HEK293 (cell line): ENCODE data around the gene ENSA.

Source experiments
- BCL11A ChIP-seq: fragments of 450-650 bp; formaldehyde crosslinking; IDR thresholded peaks from 2 replicates; pipeline ENCODE4 v1.5.1; 2016; ENCODE audit warnings: low read depth, missing biosample characterization, missing genetic modification characterization
- GLIS1 ChIP-seq: fragments of 450-650 bp; formaldehyde crosslinking; IDR thresholded peaks from 2 replicates; pipeline ENCODE4 v1.5.1; 2016; ENCODE audit warnings: missing biosample characterization, missing genetic modification characterization
- HOXC10 ChIP-seq: sonication (generic); formaldehyde crosslinking; IDR thresholded peaks from 2 replicates; pipeline ENCODE4 v1.8.1; 2023; ENCODE audit warnings: mild to moderate bottlenecking, missing genetic modification reagents
- MEIS1 ChIP-seq: sonication (generic); formaldehyde crosslinking; IDR thresholded peaks from 2 replicates; pipeline ENCODE4 v1.8.1; 2022; ENCODE audit warnings: missing genetic modification reagents, mild to moderate bottlenecking, borderline replicate concordance
- OVOL3 ChIP-seq: fragments of 450-650 bp; formaldehyde crosslinking; IDR thresholded peaks from 2 replicates; pipeline ENCODE4 v1.5.1; 2016; ENCODE audit warnings: missing biosample characterization, missing genetic modification characterization
- SETDB1 ChIP-seq: IDR thresholded peaks from one replicate; pipeline ENCODE4 v1.6.1; 2017; ENCODE audit warnings: mild to moderate bottlenecking, low read length, moderate library complexity, mixed read lengths; ENCODE audit not compliant: insufficient read length
- TCF7L2 ChIP-seq: IDR thresholded peaks from 2 replicates; pipeline ENCODE4 v1.6.1; 2011; ENCODE audit warnings: low read depth, mild to moderate bottlenecking, inconsistent platforms, low read length, moderate library complexity, borderline replicate concordance
- WT1 ChIP-seq: fragments of 450-650 bp; formaldehyde crosslinking; IDR thresholded peaks from 2 replicates; pipeline ENCODE4 v1.5.1; 2016; ENCODE audit warnings: missing biosample characterization, missing genetic modification characterization
- YY2 ChIP-seq: fragments of 450-650 bp; formaldehyde crosslinking; IDR thresholded peaks from 2 replicates; pipeline ENCODE4 v1.5.1; 2016; ENCODE audit warnings: missing biosample characterization, missing genetic modification characterization
- ZEB2 ChIP-seq: fragments of 450-650 bp; formaldehyde crosslinking; IDR thresholded peaks from 2 replicates; pipeline ENCODE4 v1.5.1; 2016; ENCODE audit warnings: missing biosample characterization, missing genetic modification characterization
- ZFHX2 ChIP-seq: fragments of 450-650 bp; formaldehyde crosslinking; conservative IDR thresholded peaks from 2 replicates; pipeline ENCODE4 v1.5.1; 2016; ENCODE audit warnings: missing biosample characterization, missing genetic modification characterization
- ZNF112 ChIP-seq: fragments of 450-650 bp; formaldehyde crosslinking; IDR thresholded peaks from 2 replicates; pipeline ENCODE4 v1.5.0; 2017; ENCODE audit warnings: missing biosample characterization, missing genetic modification characterization
- ZNF138 ChIP-seq: fragments of 450-650 bp; formaldehyde crosslinking; IDR thresholded peaks from 2 replicates; pipeline ENCODE4 v1.5.1; 2016; ENCODE audit warnings: missing biosample characterization, missing genetic modification characterization, borderline replicate concordance
- ZNF19 ChIP-seq: fragments of 450-650 bp; formaldehyde crosslinking; IDR thresholded peaks from 2 replicates; pipeline ENCODE4; 2016; ENCODE audit warnings: missing biosample characterization, missing genetic modification characterization, low read depth
- ZNF23 ChIP-seq: fragments of 450-650 bp; formaldehyde crosslinking; IDR thresholded peaks from 2 replicates; pipeline ENCODE4 v1.5.1; 2016; ENCODE audit warnings: missing biosample characterization, missing genetic modification characterization, borderline replicate concordance
- ZNF248 ChIP-seq: fragments of 450-650 bp; formaldehyde crosslinking; IDR thresholded peaks from 2 replicates; pipeline ENCODE4 v1.5.1; 2017; ENCODE audit warnings: missing biosample characterization, missing genetic modification characterization
- ZNF292 ChIP-seq: fragments of 450-650 bp; formaldehyde crosslinking; IDR thresholded peaks from 2 replicates; pipeline ENCODE4 v1.5.1; 2016; ENCODE audit warnings: low read depth, missing biosample characterization, missing genetic modification characterization, borderline replicate concordance
- ZNF311 ChIP-seq: fragments of 450-650 bp; formaldehyde crosslinking; IDR thresholded peaks from 2 replicates; pipeline ENCODE4 v1.5.1; 2017; ENCODE audit warnings: missing biosample characterization, missing genetic modification characterization, borderline replicate concordance
- ZNF324 ChIP-seq: fragments of 450-650 bp; formaldehyde crosslinking; IDR thresholded peaks from 2 replicates; pipeline ENCODE4 v1.5.1; 2016; ENCODE audit warnings: missing biosample characterization, missing genetic modification characterization
- ZNF354C ChIP-seq: fragments of 450-650 bp; formaldehyde crosslinking; IDR thresholded peaks from 2 replicates; pipeline ENCODE4 v1.5.1; 2016; ENCODE audit warnings: missing biosample characterization, missing genetic modification characterization, low read depth, borderline replicate concordance
- ZNF404 ChIP-seq: fragments of 450-650 bp; formaldehyde crosslinking; IDR thresholded peaks from 2 replicates; pipeline ENCODE4 v1.5.1; 2017; ENCODE audit warnings: missing biosample characterization, missing genetic modification characterization
- ZNF501 ChIP-seq: fragments of 450-650 bp; formaldehyde crosslinking; IDR thresholded peaks from 2 replicates; pipeline ENCODE4 v1.5.1; 2016; ENCODE audit warnings: missing biosample characterization, missing genetic modification characterization
- ZNF621 ChIP-seq: fragments of 450-650 bp; formaldehyde crosslinking; IDR thresholded peaks from 2 replicates; pipeline ENCODE4 v1.5.1; 2017; ENCODE audit warnings: missing biosample characterization, missing genetic modification characterization
- ZNF629 ChIP-seq: fragments of 450-650 bp; formaldehyde crosslinking; IDR thresholded peaks from 2 replicates; pipeline ENCODE4 v1.5.1; 2017; ENCODE audit warnings: missing biosample characterization, missing genetic modification characterization
- ZNF677 ChIP-seq: fragments of 450-650 bp; IDR thresholded peaks from 2 replicates; pipeline ENCODE4 v1.5.0; 2018; ENCODE audit warnings: missing biosample characterization, mild to moderate bottlenecking, missing genetic modification characterization, moderate library complexity
- ZNF76 ChIP-seq: fragments of 450-650 bp; formaldehyde crosslinking; IDR thresholded peaks from 2 replicates; pipeline ENCODE4; 2016; ENCODE audit warnings: low read depth, missing biosample characterization, missing genetic modification characterization, borderline replicate concordance
- ZNF776 ChIP-seq: fragments of 450-650 bp; formaldehyde crosslinking; IDR thresholded peaks from 2 replicates; pipeline ENCODE4 v1.5.0; 2017; ENCODE audit warnings: missing biosample characterization, missing genetic modification characterization, borderline replicate concordance
- ZNF777 ChIP-seq: fragments of 450-650 bp; formaldehyde crosslinking; IDR thresholded peaks from 2 replicates; pipeline ENCODE4 v1.5.1; 2017; ENCODE audit warnings: missing biosample characterization, missing genetic modification characterization, borderline replicate concordance
- TF ChIP-seq, protein P1 (sequence below): fragments of 450-650 bp; formaldehyde crosslinking; IDR thresholded peaks from 2 replicates; pipeline ENCODE4 v1.5.1; 2016; ENCODE audit warnings: missing biosample characterization, missing genetic modification characterization
- TF ChIP-seq, protein P2 (sequence below): fragments of 450-650 bp; formaldehyde crosslinking; IDR thresholded peaks from 2 replicates; pipeline ENCODE4 v1.5.1; 2017; ENCODE audit warnings: missing biosample characterization, missing genetic modification characterization
- TF ChIP-seq, protein P3 (sequence below): fragments of 450-650 bp; formaldehyde crosslinking; IDR thresholded peaks from 2 replicates; pipeline ENCODE4 v1.5.1; 2016; ENCODE audit warnings: missing biosample characterization, missing genetic modification characterization
- TF ChIP-seq, protein P4 (sequence below): fragments of 450-650 bp; formaldehyde crosslinking; IDR thresholded peaks from 2 replicates; pipeline ENCODE4 v1.5.1; 2016; ENCODE audit warnings: missing biosample characterization, missing genetic modification characterization, low read depth
- TF ChIP-seq, protein P5 (sequence below): fragments of 450-650 bp; formaldehyde crosslinking; IDR thresholded peaks from 2 replicates; pipeline ENCODE4 v1.5.1; 2016; ENCODE audit warnings: missing biosample characterization, missing genetic modification characterization

Gene ENSA

DNA sequence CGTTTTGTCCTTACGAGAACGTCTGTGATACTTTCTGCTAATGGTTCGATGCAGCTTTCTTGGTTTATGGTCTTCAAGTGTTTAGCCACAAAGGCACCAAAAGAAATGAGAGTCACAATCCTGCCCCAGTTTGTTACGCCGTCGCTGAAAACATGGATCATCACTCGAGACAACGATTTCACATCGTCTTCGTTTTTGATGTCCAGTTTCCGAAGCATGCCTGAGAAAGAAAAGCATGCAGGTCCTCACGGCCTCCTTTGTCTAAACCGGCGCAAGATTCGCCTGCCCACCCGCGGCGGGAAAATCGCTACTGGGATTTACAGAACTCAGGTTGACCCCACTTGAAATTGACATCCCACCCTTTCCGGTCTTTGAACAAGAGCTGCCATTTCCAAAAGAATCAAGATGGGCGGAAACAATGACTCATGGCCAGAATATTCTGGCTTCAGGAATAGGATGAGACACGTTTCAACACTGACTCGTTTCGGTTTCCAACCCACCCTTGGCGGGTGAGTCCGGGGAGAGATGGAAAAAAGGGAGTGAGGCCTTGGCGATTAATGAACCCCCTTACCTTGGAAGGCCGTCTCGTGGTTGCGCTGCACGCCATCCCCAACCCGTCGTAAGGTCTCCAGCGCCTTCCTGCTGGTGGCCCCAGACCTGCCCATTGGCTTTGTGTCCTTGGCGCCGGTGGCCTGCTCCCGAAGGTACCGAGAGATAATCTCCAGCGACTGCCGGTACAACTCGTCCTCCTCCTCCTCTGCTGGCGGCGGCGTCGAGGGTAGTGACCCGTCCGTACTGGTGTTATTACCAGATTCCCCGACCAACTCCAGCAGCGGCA lies 50.9 kb downstream of the ENSA start (continued):
- TF ChIP-seq MEIS1 (CRISPR knock-in tag) = no peak
- no peak for TF ChIP-seq ZNF776 (tag by site-specific recombination)
- no peak for TF ChIP-seq ZNF112 (tag by site-specific recombination)
- TF ChIP-seq, protein P1, sequence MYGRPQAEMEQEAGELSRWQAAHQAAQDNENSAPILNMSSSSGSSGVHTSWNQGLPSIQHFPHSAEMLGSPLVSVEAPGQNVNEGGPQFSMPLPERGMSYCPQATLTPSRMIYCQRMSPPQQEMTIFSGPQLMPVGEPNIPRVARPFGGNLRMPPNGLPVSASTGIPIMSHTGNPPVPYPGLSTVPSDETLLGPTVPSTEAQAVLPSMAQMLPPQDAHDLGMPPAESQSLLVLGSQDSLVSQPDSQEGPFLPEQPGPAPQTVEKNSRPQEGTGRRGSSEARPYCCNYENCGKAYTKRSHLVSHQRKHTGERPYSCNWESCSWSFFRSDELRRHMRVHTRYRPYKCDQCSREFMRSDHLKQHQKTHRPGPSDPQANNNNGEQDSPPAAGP = peak; percentile 95
- TF ChIP-seq GLIS1 (tag by site-specific recombination) = no peak
- TF ChIP-seq ZNF777 (tag by site-specific recombination) = no peak
- TF ChIP-seq BCL11A (tag by site-specific recombination) = peak; percentile 56; the same call in 1 of the 2 replicates
- TF ChIP-seq ZNF248 (tag by site-specific recombination) = no peak
- TF ChIP-seq ZNF404 (tag by site-specific recombination) = no peak
- TF ChIP-seq HOXC10 (CRISPR knock-in tag) = no peak
- TF ChIP-seq ZEB2 = peak; percentile 67
- 0 out of 2 replicates have a peak, but pooled peaks have one; percentile 13 for TF ChIP-seq ZNF501 (tag by site-specific recombination)
- TF ChIP-seq ZNF76 (tag by site-specific recombination) = no peak
- TF ChIP-seq SETDB1 = no peak
- TF ChIP-seq ZNF19 (tag by site-specific recombination) = no peak
- no peak for TF ChIP-seq TCF7L2
- no peak for TF ChIP-seq ZNF311 (tag by site-specific recombination)
- TF ChIP-seq, protein P2, sequence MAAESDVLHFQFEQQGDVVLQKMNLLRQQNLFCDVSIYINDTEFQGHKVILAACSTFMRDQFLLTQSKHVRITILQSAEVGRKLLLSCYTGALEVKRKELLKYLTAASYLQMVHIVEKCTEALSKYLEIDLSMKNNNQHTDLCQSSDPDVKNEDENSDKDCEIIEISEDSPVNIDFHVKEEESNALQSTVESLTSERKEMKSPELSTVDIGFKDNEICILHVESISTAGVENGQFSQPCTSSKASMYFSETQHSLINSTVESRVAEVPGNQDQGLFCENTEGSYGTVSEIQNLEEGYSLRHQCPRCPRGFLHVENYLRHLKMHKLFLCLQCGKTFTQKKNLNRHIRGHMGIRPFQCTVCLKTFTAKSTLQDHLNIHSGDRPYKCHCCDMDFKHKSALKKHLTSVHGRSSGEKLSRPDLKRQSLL = no peak
- TF ChIP-seq, protein P3, sequence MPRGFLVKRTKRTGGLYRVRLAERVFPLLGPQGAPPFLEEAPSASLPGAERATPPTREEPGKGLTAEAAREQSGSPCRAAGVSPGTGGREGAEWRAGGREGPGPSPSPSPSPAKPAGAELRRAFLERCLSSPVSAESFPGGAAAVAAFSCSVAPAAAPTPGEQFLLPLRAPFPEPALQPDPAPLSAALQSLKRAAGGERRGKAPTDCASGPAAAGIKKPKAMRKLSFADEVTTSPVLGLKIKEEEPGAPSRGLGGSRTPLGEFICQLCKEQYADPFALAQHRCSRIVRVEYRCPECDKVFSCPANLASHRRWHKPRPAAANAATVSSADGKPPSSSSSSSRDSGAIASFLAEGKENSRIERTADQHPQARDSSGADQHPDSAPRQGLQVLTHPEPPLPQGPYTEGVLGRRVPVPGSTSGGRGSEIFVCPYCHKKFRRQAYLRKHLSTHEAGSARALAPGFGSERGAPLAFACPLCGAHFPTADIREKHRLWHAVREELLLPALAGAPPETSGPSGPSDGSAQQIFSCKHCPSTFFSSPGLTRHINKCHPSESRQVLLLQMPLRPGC (tag by site-specific recombination) = no peak
- TF ChIP-seq, protein P4, sequence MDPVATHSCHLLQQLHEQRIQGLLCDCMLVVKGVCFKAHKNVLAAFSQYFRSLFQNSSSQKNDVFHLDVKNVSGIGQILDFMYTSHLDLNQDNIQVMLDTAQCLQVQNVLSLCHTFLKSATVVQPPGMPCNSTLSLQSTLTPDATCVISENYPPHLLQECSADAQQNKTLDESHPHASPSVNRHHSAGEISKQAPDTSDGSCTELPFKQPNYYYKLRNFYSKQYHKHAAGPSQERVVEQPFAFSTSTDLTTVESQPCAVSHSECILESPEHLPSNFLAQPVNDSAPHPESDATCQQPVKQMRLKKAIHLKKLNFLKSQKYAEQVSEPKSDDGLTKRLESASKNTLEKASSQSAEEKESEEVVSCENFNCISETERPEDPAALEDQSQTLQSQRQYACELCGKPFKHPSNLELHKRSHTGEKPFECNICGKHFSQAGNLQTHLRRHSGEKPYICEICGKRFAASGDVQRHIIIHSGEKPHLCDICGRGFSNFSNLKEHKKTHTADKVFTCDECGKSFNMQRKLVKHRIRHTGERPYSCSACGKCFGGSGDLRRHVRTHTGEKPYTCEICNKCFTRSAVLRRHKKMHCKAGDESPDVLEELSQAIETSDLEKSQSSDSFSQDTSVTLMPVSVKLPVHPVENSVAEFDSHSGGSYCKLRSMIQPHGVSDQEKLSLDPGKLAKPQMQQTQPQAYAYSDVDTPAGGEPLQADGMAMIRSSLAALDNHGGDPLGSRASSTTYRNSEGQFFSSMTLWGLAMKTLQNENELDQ (tag by site-specific recombination) = no peak
- no peak for TF ChIP-seq ZNF354C (tag by site-specific recombination)
- 0 out of 2 replicates have a peak, but pooled peaks have one; percentile 44 for TF ChIP-seq WT1 (tag by site-specific recombination)
- TF ChIP-seq ZFHX2 = peak; percentile 66
- TF ChIP-seq ZNF23 = no peak
- no peak for TF ChIP-seq YY2 (tag by site-specific recombination)
- no peak for TF ChIP-seq ZNF138 (tag by site-specific recombination)
- no peak for TF ChIP-seq OVOL3
- TF ChIP-seq, protein P5, sequence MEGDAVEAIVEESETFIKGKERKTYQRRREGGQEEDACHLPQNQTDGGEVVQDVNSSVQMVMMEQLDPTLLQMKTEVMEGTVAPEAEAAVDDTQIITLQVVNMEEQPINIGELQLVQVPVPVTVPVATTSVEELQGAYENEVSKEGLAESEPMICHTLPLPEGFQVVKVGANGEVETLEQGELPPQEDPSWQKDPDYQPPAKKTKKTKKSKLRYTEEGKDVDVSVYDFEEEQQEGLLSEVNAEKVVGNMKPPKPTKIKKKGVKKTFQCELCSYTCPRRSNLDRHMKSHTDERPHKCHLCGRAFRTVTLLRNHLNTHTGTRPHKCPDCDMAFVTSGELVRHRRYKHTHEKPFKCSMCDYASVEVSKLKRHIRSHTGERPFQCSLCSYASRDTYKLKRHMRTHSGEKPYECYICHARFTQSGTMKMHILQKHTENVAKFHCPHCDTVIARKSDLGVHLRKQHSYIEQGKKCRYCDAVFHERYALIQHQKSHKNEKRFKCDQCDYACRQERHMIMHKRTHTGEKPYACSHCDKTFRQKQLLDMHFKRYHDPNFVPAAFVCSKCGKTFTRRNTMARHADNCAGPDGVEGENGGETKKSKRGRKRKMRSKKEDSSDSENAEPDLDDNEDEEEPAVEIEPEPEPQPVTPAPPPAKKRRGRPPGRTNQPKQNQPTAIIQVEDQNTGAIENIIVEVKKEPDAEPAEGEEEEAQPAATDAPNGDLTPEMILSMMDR (tag by site-specific recombination) = no peak
- TF ChIP-seq ZNF324 (tag by site-specific recombination) = peak; percentile 43; the same call in 1 of the 2 replicates
- TF ChIP-seq ZNF621 (tag by site-specific recombination) = no peak
- TF ChIP-seq ZNF677 (tag by site-specific recombination) = no peak
- peak; percentile 55; the same call in 1 of the 2 replicates for TF ChIP-seq ZNF629 (tag by site-specific recombination)
- no peak for TF ChIP-seq ZNF292 (tag by site-specific recombination)
